Ramos (cell line): ENCODE data around the gene AGRP.
"Not testable (repeated sequence)": the region's sequence is repeated elsewhere in the genome, so short reads cannot be mapped to it uniquely, and the experiment has no call there.

Source experiments
- in situ Hi-C: fragments of 300-500 bp; cut with MboI; formaldehyde crosslinking; loops from one replicate; pipeline ENCODE4 v1.14.3; 2022; ENCODE audit warnings: low sequenced_read_pairs; ENCODE audit not compliant: unreplicated experiment

Gene AGRP

GRCh38 chr16:67483150-67483549, at the start of gene AGRP:
TSS of gene AGRP (minus strand) at chr16:67483547. CDS start at chr16:67483398, 149 bp downstream.
- in situ Hi-C loops: no loop called here

- in situ Hi-C loops: no loop called here
Observed at GRCh38 chr16:67531247-67531646, 47.9 kb upstream of the AGRP start.

- in situ Hi-C loops: no loop called here
Observed at GRCh38 chr16:67530013-67530939, 46.9 kb upstream of the AGRP start.

- in situ Hi-C loops: loop anchor here (10.0 kb wide), 1 partner anchor 395 kb away; no protein-coding TSS in a partner anchor
Observed at GRCh38 chr16:67529582-67530012, 46.2 kb upstream of the AGRP start.

- in situ Hi-C loops: loop anchor here (10.0 kb wide), 1 partner anchor 396 kb away; no protein-coding TSS in a partner anchor
Observed at GRCh38 chr16:67528870-67529581, 45.7 kb upstream of the AGRP start.

GRCh38 chr16:67528222-67528869, 45.0 kb upstream of the AGRP start, which contains the start of gene RIPOR1:
TSS of gene RIPOR1 (plus strand) at chr16:67528829. CDS start at chr16:67538447, 9,618 bp downstream.
- in situ Hi-C loops: loop anchor here (10.0 kb wide), 1 partner anchor 396 kb away; no protein-coding TSS in a partner anchor

- in situ Hi-C loops: loop anchor here (10.0 kb wide), 1 partner anchor 399 kb away; no protein-coding TSS in a partner anchor
Observed at GRCh38 chr16:67526149-67526791, 42.9 kb upstream of the AGRP start.

GRCh38 chr16:67525176-67525860, 42.0 kb upstream of the AGRP start:
- in situ Hi-C loops: loop anchor here (10.0 kb wide), 1 partner anchor 399 kb away; no protein-coding TSS in a partner anchor

GRCh38 chr16:67521095-67521804, 37.9 kb upstream of the AGRP start:
- in situ Hi-C loops: loop anchor here (10.0 kb wide), 1 partner anchor 404 kb away; no protein-coding TSS in a partner anchor

- in situ Hi-C loops: no loop called here
Observed at GRCh38 chr16:67519242-67519641, 35.9 kb upstream of the AGRP start.

- in situ Hi-C loops: no loop called here
Observed at GRCh38 chr16:67518676-67519075, 35.3 kb upstream of the AGRP start.

GRCh38 chr16:67517661-67518423, 34.5 kb upstream of the AGRP start:
- in situ Hi-C loops: no loop called here

GRCh38 chr16:67517155-67517445, 33.8 kb upstream of the AGRP start:
- in situ Hi-C loops: no loop called here

- in situ Hi-C loops: no loop called here
Observed at GRCh38 chr16:67516296-67517154, 33.2 kb upstream of the AGRP start.

GRCh38 chr16:67514382-67514828, 31.1 kb upstream of the AGRP start:
- in situ Hi-C loops: no loop called here

- in situ Hi-C loops: not testable (repeated sequence)
Observed at GRCh38 chr16:67513892-67514291, 30.5 kb upstream of the AGRP start.

- in situ Hi-C loops: no loop called here
Observed at GRCh38 chr16:67509016-67509415, 25.7 kb upstream of the AGRP start.
